Left forelimb (tissue), 1 donor: ENCODE results near the gene SLC25A48.

Source experiments
- DNase-seq: peaks from one replicate; pipeline ENCODE4 v3.0.0-alpha.2; 2018; ENCODE audit warnings: low spot score

SLC25A48 gene

GRCh38 chr5:135920199-135920598 is 85.7 kb downstream of the SLC25A48 start:
- DNase-seq: no peak

- no peak for DNase-seq
Observed at GRCh38 chr5:135921388-135921787, 86.9 kb downstream of the SLC25A48 start.

- no peak for DNase-seq
Observed at GRCh38 chr5:135930029-135930948, 95.8 kb downstream of the SLC25A48 start.

GRCh38 chr5:135930949-135931295 is 96.5 kb downstream of the SLC25A48 start:
- DNase-seq: no peak

GRCh38 chr5:135934939-135935338 is 100.5 kb downstream of the SLC25A48 start:
- DNase-seq: no peak

- DNase-seq: no peak
Observed at GRCh38 chr5:135937245-135937911, 102.9 kb downstream of the SLC25A48 start.
